DND-41 (cell line): ENCODE measurements around the gene CYB5R4.

Source experiments
- ATAC-seq: fragments of 200-7000 bp; cut with Tn5 transposase; 3 replicates; pipeline ENCODE4 v1.9.1; 2021; ENCODE audit warnings: low read depth; ENCODE audit not compliant: insufficient read depth
- DNase-seq: peaks from one replicate; pipeline ENCODE4 v3.0.0-alpha.2; 2020
- H2AFZ ChIP-seq: 2 replicates; pipeline ENCODE4 v1.6.0; 2012; ENCODE audit warnings: low read depth, low read length
- H3K27ac ChIP-seq: 2 replicates; pipeline ENCODE4 v1.5.1; 2012; ENCODE audit warnings: low read length, inconsistent platforms
- H3K27me3 ChIP-seq: fragments of 200-600 bp; sonication (generic); 2 replicates; pipeline ENCODE4 v1.6.0; 2012; ENCODE audit warnings: low read length, mild to moderate bottlenecking, inconsistent platforms; ENCODE audit not compliant: insufficient read depth, poor library complexity
- H3K36me3 ChIP-seq: 2 replicates; pipeline ENCODE4 v1.5.1; 2012; ENCODE audit warnings: low read length, inconsistent platforms; ENCODE audit not compliant: insufficient read depth
- H3K4me1 ChIP-seq: 2 replicates; pipeline ENCODE4 v1.5.1; 2012; ENCODE audit warnings: mild to moderate bottlenecking, low read length; ENCODE audit not compliant: insufficient read depth
- H3K4me2 ChIP-seq: 2 replicates; pipeline ENCODE4 v1.6.0; 2012; ENCODE audit warnings: mild to moderate bottlenecking, moderate library complexity, low read length, inconsistent platforms; ENCODE audit not compliant: insufficient read depth
- H3K4me3 ChIP-seq, 2 experiments: fragments of 200-600 bp in 1 of 2; shearing (Covaris generic) in 1 of 2; 2 replicates each; pipeline ENCODE4 v1.5.1; 2012 to 2016; ENCODE audit warnings: inconsistent platforms in 2 of 2, low read length in 2 of 2, mild to moderate bottlenecking in 2 of 2, low read depth in 1 of 2, moderate library complexity in 1 of 2
- H3K79me2 ChIP-seq: 2 replicates; pipeline ENCODE4 v1.6.0; 2012; ENCODE audit warnings: low read length, inconsistent platforms; ENCODE audit not compliant: insufficient read depth
- H3K9ac ChIP-seq: 2 replicates; pipeline ENCODE4 v1.6.0; 2012; ENCODE audit warnings: low read depth, mild to moderate bottlenecking, inconsistent platforms, low read length, moderate library complexity
- H3K9me3 ChIP-seq: 2 replicates; pipeline ENCODE4 v1.5.1; 2012; ENCODE audit warnings: low read length, moderate library complexity, mild to moderate bottlenecking, inconsistent platforms; ENCODE audit not compliant: insufficient read depth, severe bottlenecking
- H4K20me1 ChIP-seq: 2 replicates; pipeline ENCODE4 v1.6.0; 2012; ENCODE audit warnings: low read length; ENCODE audit not compliant: insufficient read depth
- CTCF ChIP-seq: IDR thresholded peaks from 2 replicates; pipeline ENCODE4 v1.5.1; 2012; ENCODE audit warnings: borderline replicate concordance, low read length, moderate library complexity, mild to moderate bottlenecking; ENCODE audit not compliant: poor library complexity, severe bottlenecking; ENCODE audit errors: extremely low read depth
- EZH2 ChIP-seq: IDR thresholded peaks from 3 replicates; pipeline ENCODE4 v1.6.1; 2012; ENCODE audit warnings: borderline replicate concordance, low read depth, mild to moderate bottlenecking, moderate library complexity, low read length, inconsistent platforms; ENCODE audit not compliant: severe bottlenecking

The CYB5R4 gene

GRCh38 chr6:83822629-83823169 is 36.8 kb upstream of the CYB5R4 start:
- no peaks in the 10 kb centered on the region for H3K79me2 ChIP-seq
- no peaks in the 10 kb centered on the region for H3K27me3 ChIP-seq
- no peak overlapping the region for H3K9ac ChIP-seq
- no peaks in the 10 kb centered on the region for H3K4me1 ChIP-seq
- no peak overlapping the region for H3K27ac ChIP-seq
- no peaks in the 10 kb centered on the region for H4K20me1 ChIP-seq
- H3K4me3 ChIP-seq: no peak overlapping the region
- DNase-seq: no peak
- TF ChIP-seq EZH2 (no peak), CTCF (no peak)
- no peak overlapping the region for H2AFZ ChIP-seq
- no peaks in the 10 kb centered on the region for H3K36me3 ChIP-seq
- no peak overlapping the region for H3K4me2 ChIP-seq
- no peak for ATAC-seq
- no peaks in the 10 kb centered on the region for H3K9me3 ChIP-seq

- H3K79me2 ChIP-seq: no peaks in the 10 kb centered on the region
- H3K4me2 ChIP-seq: no peak overlapping the region
- no peaks in the 10 kb centered on the region for H4K20me1 ChIP-seq
- no peaks in the 10 kb centered on the region for H3K36me3 ChIP-seq
- H3K27me3 ChIP-seq: no peaks in the 10 kb centered on the region
- no peak overlapping the region for H2AFZ ChIP-seq
- ATAC-seq (no peak), DNase-seq (no peak)
- no peaks in the 10 kb centered on the region for H3K9me3 ChIP-seq
- no peak for TF ChIP-seq EZH2
- TF ChIP-seq CTCF: no peak
- H3K9ac ChIP-seq: no peak overlapping the region
- no peaks in the 10 kb centered on the region for H3K4me1 ChIP-seq
- no peak overlapping the region for H3K27ac ChIP-seq
- no peak overlapping the region for H3K4me3 ChIP-seq
These were observed 35.1 kb upstream of the CYB5R4 start for GRCh38 chr6:83824388-83824801.

- Histone ChIP-seq H3K36me3 (no peaks in the 10 kb centered on the region), H3K79me2 (no peaks in the 10 kb centered on the region), H4K20me1 (no peaks in the 10 kb centered on the region), H2AFZ (no peak overlapping the region), H3K27ac (no peak overlapping the region), H3K9ac (no peak overlapping the region), H3K4me1 (no peaks in the 10 kb centered on the region), H3K4me2 (no peak overlapping the region), H3K9me3 (no peaks in the 10 kb centered on the region), H3K4me3 (no peak overlapping the region), H3K27me3 (no peaks in the 10 kb centered on the region)
- TF ChIP-seq EZH2 (no peak), CTCF (no peak)
- ATAC-seq: no peak
- DNase-seq: no peak
These were observed 34.7 kb upstream of the CYB5R4 start for GRCh38 chr6:83824831-83825230.

DNA sequence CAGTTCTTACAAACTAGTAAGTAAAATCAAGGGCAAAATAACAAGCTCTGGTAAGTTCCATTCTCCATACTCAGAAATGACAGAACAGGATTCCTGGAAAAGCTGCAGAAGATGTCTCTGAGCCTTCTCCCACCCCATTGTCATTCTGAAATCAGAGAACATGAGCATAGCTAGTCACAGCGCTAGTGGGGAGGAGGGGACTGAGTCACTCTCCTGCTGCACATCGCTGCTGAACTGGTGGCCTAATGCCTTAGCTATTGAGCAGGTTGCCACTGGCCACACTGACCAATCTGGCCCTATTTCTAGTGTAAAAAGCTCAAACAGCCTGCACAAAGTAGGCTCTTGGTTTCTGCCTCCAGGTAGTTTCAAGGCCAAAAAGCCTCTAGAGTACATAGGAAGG is 32.4 kb upstream of the CYB5R4 start:
- Histone ChIP-seq H3K36me3 (no peaks in the 10 kb centered on the region), H3K27ac (no peak overlapping the region), H3K4me1 (no peaks in the 10 kb centered on the region), H3K4me3 (no peak overlapping the region), H3K9me3 (no peaks in the 10 kb centered on the region), H3K9ac (no peak overlapping the region), H4K20me1 (no peaks in the 10 kb centered on the region), H3K79me2 (no peaks in the 10 kb centered on the region), H2AFZ (no peak overlapping the region), H3K27me3 (no peaks in the 10 kb centered on the region), H3K4me2 (no peak overlapping the region)
- no peak for DNase-seq
- TF ChIP-seq EZH2: no peak
- TF ChIP-seq CTCF: no peak
- no peak for ATAC-seq
